IMR-90 (cell line): ENCODE results near the gene RIC8B. TPM values are rescaled to one million over a fixed set of nuclear protein-coding genes. Genes with fewer than 3 reads are reported as not detected.

Source experiments
- ATAC-seq: fragments of 200-7000 bp; cut with Tn5 transposase; 2 replicates; pipeline ENCODE4 v1.9.1; 2020; ENCODE audit warnings: low read depth, mild to moderate bottlenecking, moderate library complexity
- BruUV-seq: library from RNA; stranded (reverse); fragments of 400-500 nt; replicated peaks from 2 replicates; lab custom pipeline; 2021; lab: Mats Ljungman, UMichigan
- CTCF ChIA-PET: fragments of 300-600 bp; formaldehyde crosslinking; extraction: SDS; loops from one replicate; lab custom pipeline; 2021; ENCODE audit warnings: antibody characterized with exemption; lab: Yijun Ruan, JAX
- POLR2A ChIA-PET: fragments of 300-600 bp; sonication (Branson Sonifier 250); formaldehyde crosslinking; loops from one replicate; lab custom pipeline; 2022; ENCODE audit warnings: antibody characterized with exemption; ENCODE audit not compliant: unreplicated experiment; lab: Charles Lee
- DNase-seq: peaks from one replicate; pipeline ENCODE4 v3.0.0; 2013
- H2AFZ ChIP-seq: replicated peaks from 2 replicates; pipeline ENCODE3; 2013; ENCODE audit warnings: low read length, mild to moderate bottlenecking; ENCODE audit not compliant: poor library complexity
- H2AK5ac ChIP-seq: 2 replicates; pipeline ENCODE4 v1.6.1; 2013; ENCODE audit warnings: low read depth, low read length, inconsistent platforms
- H2AK9ac ChIP-seq: replicated peaks from 2 replicates; pipeline ENCODE3; 2013; ENCODE audit warnings: mild to moderate bottlenecking, low read depth, low read length, moderate library complexity; ENCODE audit not compliant: poor library complexity
- H2BK120ac ChIP-seq: 2 replicates; pipeline ENCODE4 v1.6.1; 2013; ENCODE audit warnings: low read depth, low read length, inconsistent platforms
- H2BK15ac ChIP-seq: 3 replicates; pipeline ENCODE4 v1.6.1; 2013; ENCODE audit warnings: low read depth, low read length, inconsistent platforms
- H2BK20ac ChIP-seq: 2 replicates; pipeline ENCODE4 v1.6.1; 2013; ENCODE audit warnings: low read depth, mild to moderate bottlenecking, inconsistent platforms, low read length, moderate library complexity
- H2BK5ac ChIP-seq: 2 replicates; pipeline ENCODE4 v1.6.1; 2013; ENCODE audit warnings: mild to moderate bottlenecking, low read depth, low read length, inconsistent platforms; ENCODE audit not compliant: poor library complexity, severe bottlenecking
- H3K14ac ChIP-seq: replicated peaks from 2 replicates; pipeline ENCODE4 v1.6.1; 2013; ENCODE audit warnings: low read depth, low read length, inconsistent platforms
- H3K18ac ChIP-seq: 2 replicates; pipeline ENCODE4 v1.6.1; 2013; ENCODE audit warnings: low read depth, low read length, control low read depth
- H3K23ac ChIP-seq: 2 replicates; pipeline ENCODE4 v1.6.1; 2013; ENCODE audit warnings: low read depth, low read length, inconsistent platforms
- H3K27ac ChIP-seq: 2 replicates; pipeline ENCODE4 v1.5.1; 2013; ENCODE audit warnings: mild to moderate bottlenecking, control low read depth, low read length; ENCODE audit not compliant: insufficient read depth
- H3K27me3 ChIP-seq: 2 replicates; pipeline ENCODE4 v1.6.1; 2013; ENCODE audit warnings: low read length; ENCODE audit not compliant: control insufficient read depth, insufficient read depth
- H3K36me3 ChIP-seq: 2 replicates; pipeline ENCODE4 v1.6.1; 2013; ENCODE audit warnings: low read length, mixed read lengths; ENCODE audit not compliant: control insufficient read depth, insufficient read depth
- H3K4ac ChIP-seq: 2 replicates; pipeline ENCODE4 v1.6.1; 2013; ENCODE audit warnings: low read depth, low read length, inconsistent platforms
- H3K4me1 ChIP-seq: 2 replicates; pipeline ENCODE4 v1.6.1; 2013; ENCODE audit warnings: low read length, mixed read lengths; ENCODE audit not compliant: control insufficient read depth, insufficient read depth
- H3K4me2 ChIP-seq: 2 replicates; pipeline ENCODE4 v1.6.1; 2013; ENCODE audit warnings: low read depth, mild to moderate bottlenecking, control low read depth, low read length, moderate library complexity
- H3K4me3 ChIP-seq: 2 replicates; pipeline ENCODE4 v1.5.1; 2013; ENCODE audit warnings: low read depth, mild to moderate bottlenecking, control low read depth, low read length, moderate library complexity; ENCODE audit not compliant: insufficient read depth
- H3K56ac ChIP-seq: 2 replicates; pipeline ENCODE4 v1.6.1; 2013; ENCODE audit warnings: low read length, inconsistent platforms; ENCODE audit not compliant: insufficient read depth; ENCODE audit errors: extremely low read depth
- H3K79me1 ChIP-seq, 2 experiments: 2 replicates each; pipeline ENCODE4 v1.6.1; 2013; ENCODE audit warnings: low read length in 2 of 2, inconsistent platforms in 1 of 2, low read depth in 1 of 2
- H3K9ac ChIP-seq: 2 replicates; pipeline ENCODE4 v1.6.1; 2013; ENCODE audit warnings: low read depth, low read length, control low read depth
- H3K9me1 ChIP-seq: 2 replicates; pipeline ENCODE4 v1.6.1; 2013; ENCODE audit warnings: low read length, inconsistent platforms; ENCODE audit not compliant: insufficient read depth
- H3K9me3 ChIP-seq: 2 replicates; pipeline ENCODE4 v1.6.1; 2013; ENCODE audit warnings: low read length; ENCODE audit not compliant: control insufficient read depth, insufficient read depth
- H4K20me1 ChIP-seq: 2 replicates; pipeline ENCODE4 v1.6.1; 2013; ENCODE audit warnings: low read length, inconsistent platforms; ENCODE audit not compliant: insufficient read depth
- H4K5ac ChIP-seq: 2 replicates; pipeline ENCODE4 v1.6.1; 2013; ENCODE audit warnings: mild to moderate bottlenecking, low read depth, low read length, control low read depth
- H4K8ac ChIP-seq, 2 experiments: 2 replicates each; pipeline ENCODE4 v1.6.1; 2013; ENCODE audit warnings: low read depth in 2 of 2, low read length in 2 of 2, control low read depth in 1 of 2, inconsistent platforms in 1 of 2
- H4K91ac ChIP-seq: 2 replicates; pipeline ENCODE4 v1.6.1; 2013; ENCODE audit warnings: low read depth, low read length, inconsistent platforms; ENCODE audit not compliant: insufficient read depth
- CHD1 ChIP-seq: IDR thresholded peaks from 2 replicates; pipeline ENCODE4 v1.6.1; 2012; ENCODE audit warnings: low read depth, low read length, improper control_type of control experiment
- NFE2L2 ChIP-seq: fragments of 150-350 bp; IDR thresholded peaks from 2 replicates; pipeline ENCODE4 v1.6.1; 2016; ENCODE audit warnings: low read depth, mild to moderate bottlenecking, low read length
- POLR2A ChIP-seq: IDR thresholded peaks from 2 replicates; pipeline ENCODE4 v1.6.1; 2012; ENCODE audit warnings: mild to moderate bottlenecking, low read depth, low read length
- RAD21 ChIP-seq: IDR thresholded peaks from 2 replicates; pipeline ENCODE4 v1.6.1; 2012; ENCODE audit warnings: low read length, improper control_type of control experiment
- RCOR1 ChIP-seq: IDR thresholded peaks from 2 replicates; pipeline ENCODE4 v1.6.1; 2012; ENCODE audit warnings: mild to moderate bottlenecking, low read length, improper control_type of control experiment; ENCODE audit not compliant: insufficient replicate concordance
- WGBS, 2 experiments: methylation state at CpG; one replicate each; pipeline versions ENCODE4 v1.1.5 to v1.1.7; 2013; ENCODE audit warnings: missing lambda C conversion rate in 2 of 2; ENCODE audit not compliant: insufficient read length in 1 of 2; ENCODE audit errors: extremely low coverage in 2 of 2; 5-methylcytosine and 5-hydroxymethylcytosine counted together
- dilution Hi-C: fragments of 300-500 bp; cut with HindIII; formaldehyde crosslinking; loops from one replicate; pipeline ENCODE4 v1.14.3; 2018; ENCODE audit warnings: low sequenced_read_pairs; ENCODE audit not compliant: unreplicated experiment
- in situ Hi-C: fragments of 300-500 bp; cut with MboI; formaldehyde crosslinking; loops from 3 replicates; pipeline ENCODE4 v1.14.3; 2019; ENCODE audit warnings: low sequenced_read_pairs, inconsistent platforms, mixed read lengths
- intact Hi-C: fragments of 100-400 bp; cut with micrococcal nuclease; formaldehyde crosslinking; loops from 2 replicates; pipeline ENCODE4 v1.10.0; 2022
- polyA plus RNA-seq, 3 experiments: library from polyadenylated mRNA; depleted of rRNA; stranded (reverse); fragments of >200 nt; gene quantifications; 2 replicates each; pipeline ENCODE4 v1.2.3, GENCODE V29; 2012; ENCODE audit warnings: low replicate concordance in 1 of 3
- total RNA-seq: library from RNA; depleted of rRNA; stranded (reverse); fragments of >200 nt; gene quantifications from 2 replicates; pipeline ENCODE4 v1.2.3, GENCODE V29; 2012

Gene RIC8B
- total and polyA plus RNA-seq, 2 of the 4 experiments (the other 2 are of a cell fraction): 5.5 to 19.5 TPM

GRCh38 chr12:106815741-106816140 lies 41.3 kb downstream of the RIC8B start:
- Histone ChIP-seq H4K91ac (no peak overlapping the region), H3K9me3 (no peaks in the 10 kb centered on the region), H2AK5ac (no peak overlapping the region), H3K36me3 (peaks cover 4% of the 10 kb centered on the region), H3K9ac (no peak overlapping the region), H4K5ac (no peak overlapping the region), H3K4me1 (no peaks in the 10 kb centered on the region), H4K20me1 (no peaks in the 10 kb centered on the region), H3K14ac (no peak overlapping the region), H3K4ac (no peak overlapping the region), H3K56ac (no peak overlapping the region), H3K27ac (no peak overlapping the region), H2AFZ (no peak overlapping the region), H2AK9ac (no peak overlapping the region), H3K27me3 (no peaks in the 10 kb centered on the region), H3K79me1 (peaks cover 3 to 4% of the 10 kb centered on the region in 2 experiments; a peak in 2 of 4 replicates), H3K9me1 (no peaks in the 10 kb centered on the region; the same call in 1 of the 2 replicates), H3K4me2 (no peak overlapping the region), H3K23ac (no peak overlapping the region), H2BK15ac (no peak overlapping the region), H2BK20ac (no peak overlapping the region), H3K4me3 (no peak overlapping the region), H2BK5ac (no peak overlapping the region), H2BK120ac (no peak overlapping the region), H3K18ac (no peak overlapping the region), H4K8ac (no peak overlapping the region)
- no TSS peak for BruUV-seq
- no CpG with 5 or more reads among the region's 1 CpG for WGBS, 2 experiments
- peak; percentile 3 for DNase-seq
- in situ Hi-C loops (no loop called here), dilution Hi-C loops (no loop called here), intact Hi-C loops (no loop called here)
- POLR2A ChIA-PET: no interaction called here
- CTCF ChIA-PET: interaction anchor here (0.8 kb wide), 1 partner anchor 13 kb away, joined by 3 read pairs; no protein-coding TSS in a partner anchor
- TF ChIP-seq CHD1 (no peak), RAD21 (no peak), POLR2A (no peak), RCOR1 (no peak), NFE2L2 (no peak)
- ATAC-seq: no peak
